HepG2 (cell line): ENCODE results near the gene ZMYND19. TPM values are rescaled to one million over a fixed set of nuclear protein-coding genes. Genes with fewer than 3 reads are reported as not detected.

Source experiments
- AKAP8 ChIP-seq: sonication (generic); formaldehyde crosslinking; IDR thresholded peaks from 2 replicates; pipeline ENCODE4 v1.5.1; 2020; ENCODE audit warnings: mild to moderate bottlenecking, missing genetic modification reagents
- CSRNP2 ChIP-seq: sonication (generic); formaldehyde crosslinking; conservative IDR thresholded peaks from 2 replicates; pipeline ENCODE4 v1.8.0; 2022; ENCODE audit warnings: low read depth, missing genetic modification reagents
- E2F5 ChIP-seq: sonication (generic); formaldehyde crosslinking; conservative IDR thresholded peaks from 2 replicates; pipeline ENCODE4 v1.4.0; 2020; ENCODE audit warnings: missing genetic modification reagents
- FOXO1 ChIP-seq: sonication (generic); formaldehyde crosslinking; IDR thresholded peaks from 2 replicates; pipeline ENCODE4 v1.4.0; 2020; ENCODE audit warnings: missing genetic modification reagents
- FOXP4 ChIP-seq: sonication (generic); formaldehyde crosslinking; IDR thresholded peaks from 2 replicates; pipeline ENCODE4 v1.4.0; 2020; ENCODE audit warnings: missing genetic modification reagents
- HNRNPK ChIP-seq: fragments of 200-400 bp; formaldehyde crosslinking; IDR thresholded peaks from 2 replicates; pipeline ENCODE4 v1.6.1; 2018; ENCODE audit warnings: low read length, low read depth, moderate library complexity, mild to moderate bottlenecking; ENCODE audit not compliant: poor library complexity, severe bottlenecking
- KDM4B ChIP-seq: sonication (generic); formaldehyde crosslinking; IDR thresholded peaks from 2 replicates; pipeline ENCODE4 v1.4.0; 2020; ENCODE audit warnings: missing genetic modification reagents
- MLXIP ChIP-seq: sonication (generic); formaldehyde crosslinking; IDR thresholded peaks from 2 replicates; pipeline ENCODE4 v1.9.0; 2021; ENCODE audit warnings: missing genetic modification reagents, borderline replicate concordance
- PHF5A ChIP-seq: IDR thresholded peaks from one replicate; pipeline ENCODE4 v1.6.1; 2018; ENCODE audit warnings: low read depth, missing genetic modification reagents; ENCODE audit not compliant: unreplicated experiment
- PITX1 ChIP-seq: sonication (generic); formaldehyde crosslinking; IDR thresholded peaks from 2 replicates; pipeline ENCODE4 v1.5.1; 2020; ENCODE audit warnings: mild to moderate bottlenecking, missing genetic modification reagents
- PRPF4 ChIP-seq: fragments of 200-400 bp; formaldehyde crosslinking; IDR thresholded peaks from 2 replicates; pipeline ENCODE4 v1.6.1; 2016; ENCODE audit warnings: low read length, low read depth; ENCODE audit not compliant: poor library complexity, severe bottlenecking
- RFXAP ChIP-seq: sonication (generic); formaldehyde crosslinking; IDR thresholded peaks from 2 replicates; pipeline ENCODE4 v1.4.0; 2020; ENCODE audit warnings: missing genetic modification reagents, borderline replicate concordance
- TP53 ChIP-seq: sonication (generic); formaldehyde crosslinking; conservative IDR thresholded peaks from 2 replicates; pipeline ENCODE4 v1.4.0; 2020; ENCODE audit warnings: missing genetic modification reagents
- U2AF1 ChIP-seq: fragments of 200-400 bp; formaldehyde crosslinking; optimal IDR thresholded peaks from 2 replicates; pipeline ENCODE3; 2017; ENCODE audit warnings: mild to moderate bottlenecking, low read depth, low read length
- YY1 ChIP-seq: IDR thresholded peaks from 2 replicates; pipeline ENCODE4 v1.6.1; 2011; ENCODE audit warnings: low read length, low read depth, moderate library complexity, mild to moderate bottlenecking; ENCODE audit not compliant: insufficient read depth, insufficient replicate concordance
- ZFP36L1 ChIP-seq: sonication (generic); formaldehyde crosslinking; IDR thresholded peaks from 2 replicates; pipeline ENCODE4 v1.8.0; 2022; ENCODE audit warnings: mild to moderate bottlenecking, missing genetic modification reagents, moderate library complexity
- ZFX ChIP-seq: sonication (generic); formaldehyde crosslinking; IDR thresholded peaks from 2 replicates; pipeline ENCODE4 v1.4.0; 2020; ENCODE audit warnings: mild to moderate bottlenecking, low read depth, missing genetic modification reagents, moderate library complexity
- ZNF557 ChIP-seq: sonication (generic); formaldehyde crosslinking; IDR thresholded peaks from 2 replicates; pipeline ENCODE4 v1.4.0; 2020; ENCODE audit warnings: missing genetic modification reagents
- ZNF691 ChIP-seq: sonication (generic); formaldehyde crosslinking; IDR thresholded peaks from 2 replicates; pipeline ENCODE4 v1.4.0; 2020; ENCODE audit warnings: missing genetic modification reagents, low read depth, mild to moderate bottlenecking, borderline replicate concordance
- ZNF776 ChIP-seq: sonication (generic); formaldehyde crosslinking; IDR thresholded peaks from 2 replicates; pipeline ENCODE4 v1.4.0; 2020; ENCODE audit warnings: mild to moderate bottlenecking, missing genetic modification reagents
- polyA plus RNA-seq, 8 experiments: library from polyadenylated mRNA; depleted of rRNA in 3 of 8; stranded (reverse) in 7 of 8; unstranded in 1 of 8; fragments of >200 nt; fragmentation: Illumina TruSeq in 4 of 8; extraction: Trizol in 4 of 8; gene quantifications; 2 replicates each; pipeline versions ENCODE4 v1.2.1 to v1.2.3, GENCODE V29; 2011 to 2016; ENCODE audit warnings: low read depth in 4 of 8, missing spikeins in 1 of 8, mixed read lengths in 1 of 8; ENCODE audit not compliant: insufficient read depth in 1 of 8
- total RNA-seq, 5 experiments: library from RNA; depleted of rRNA; stranded (reverse); fragments of >200 nt; fragmentation: Illumina TruSeq; extraction: Trizol; gene quantifications; 2 replicates each; pipeline ENCODE4 v1.2.3, GENCODE V29; 2016; ENCODE audit warnings: low read depth in 1 of 5

The ZMYND19 gene
- total and polyA plus RNA-seq, 2 of the 13 experiments (the other 11 are each of a cell fraction or from before 2014, with no cell fraction given) = 21.3 to 38.7 TPM

GRCh38 chr9:137578518-137579258 lies 11.6 kb downstream of the ZMYND19 start, which contains the start of gene DPH7 (continued):
- no peak; the same call in none of the 2 replicates for TF ChIP-seq ZNF691 (CRISPR knock-in tag)
- TF ChIP-seq PRPF4 = no peak
- TF ChIP-seq FOXP4 = 0 out of 2 replicates have a peak, but pooled peaks have one; percentile 11
- TF ChIP-seq TP53 (CRISPR knock-in tag) = 0 out of 2 replicates have a peak, but pooled peaks have one; percentile 21
- peak; percentile 83; the same call in 1 of the 2 replicates for TF ChIP-seq AKAP8
- TF ChIP-seq ZFX (CRISPR knock-in tag) = peak; percentile 98
- TF ChIP-seq E2F5 (CRISPR knock-in tag) = peak; percentile 36; the same call in 1 of the 2 replicates
- TF ChIP-seq CSRNP2 (CRISPR knock-in tag) = no peak
- peak; percentile 71 for TF ChIP-seq YY1
- peak; percentile 49 for TF ChIP-seq HNRNPK
- TF ChIP-seq RFXAP (CRISPR knock-in tag) = peak; percentile 84
- TF ChIP-seq FOXO1 (CRISPR knock-in tag) = peak; percentile 52; the same call in 1 of the 2 replicates
- TF ChIP-seq ZFP36L1 (CRISPR knock-in tag) = peak; percentile 41; the same call in 1 of the 2 replicates
- TF ChIP-seq PHF5A (CRISPR knock-in tag) = peak; percentile 29
- TF ChIP-seq KDM4B (CRISPR knock-in tag) = peak; percentile 63; the same call in 1 of the 2 replicates
- no peak for TF ChIP-seq U2AF1
- TF ChIP-seq MLXIP = peak; percentile 36; the same call in 1 of the 2 replicates
- TF ChIP-seq ZNF557 (CRISPR knock-in tag) = no peak
- peak; percentile 48; the same call in 1 of the 2 replicates for TF ChIP-seq PITX1 (CRISPR knock-in tag)
- peak; percentile 72; the same call in 1 of the 2 replicates for TF ChIP-seq ZNF776
